ENCODE measurements around the gene RNF157.
"Not testable (repeated sequence)": the region's sequence is repeated elsewhere in the genome, so short reads cannot be mapped to it uniquely, and the experiment has no call there.

Gene RNF157

GRCh38 chr17:76270770-76271668 lies 30.7 kb upstream of the RNF157 start:
- no peak for DNase-seq (ENCODE audit: low spot score)

DNA sequence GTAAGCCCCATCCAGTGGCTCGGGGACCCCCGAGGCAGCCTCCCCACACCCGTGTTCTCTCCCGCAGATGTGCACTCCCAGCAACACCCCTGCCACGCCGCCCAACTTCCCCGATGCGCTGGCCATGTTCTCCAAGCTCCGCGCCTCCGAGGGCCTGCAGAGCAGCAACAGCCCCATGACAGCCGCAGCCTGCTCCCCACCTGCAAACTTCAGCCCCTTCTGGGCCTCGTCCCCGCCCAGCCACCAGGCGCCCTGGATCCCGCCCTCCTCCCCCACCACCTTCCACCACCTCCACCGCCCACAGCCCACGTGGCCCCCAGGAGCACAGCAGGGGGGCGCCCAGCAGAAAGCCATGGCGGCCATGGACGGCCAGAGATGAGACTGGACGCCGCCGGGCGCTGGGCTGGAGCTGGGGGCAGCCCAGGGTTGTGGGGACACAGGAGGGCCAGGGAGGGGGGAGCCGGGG lies 29.9 kb upstream of the RNF157 start:
- no peak for DNase-seq (ENCODE audit: low spot score)

DNA sequence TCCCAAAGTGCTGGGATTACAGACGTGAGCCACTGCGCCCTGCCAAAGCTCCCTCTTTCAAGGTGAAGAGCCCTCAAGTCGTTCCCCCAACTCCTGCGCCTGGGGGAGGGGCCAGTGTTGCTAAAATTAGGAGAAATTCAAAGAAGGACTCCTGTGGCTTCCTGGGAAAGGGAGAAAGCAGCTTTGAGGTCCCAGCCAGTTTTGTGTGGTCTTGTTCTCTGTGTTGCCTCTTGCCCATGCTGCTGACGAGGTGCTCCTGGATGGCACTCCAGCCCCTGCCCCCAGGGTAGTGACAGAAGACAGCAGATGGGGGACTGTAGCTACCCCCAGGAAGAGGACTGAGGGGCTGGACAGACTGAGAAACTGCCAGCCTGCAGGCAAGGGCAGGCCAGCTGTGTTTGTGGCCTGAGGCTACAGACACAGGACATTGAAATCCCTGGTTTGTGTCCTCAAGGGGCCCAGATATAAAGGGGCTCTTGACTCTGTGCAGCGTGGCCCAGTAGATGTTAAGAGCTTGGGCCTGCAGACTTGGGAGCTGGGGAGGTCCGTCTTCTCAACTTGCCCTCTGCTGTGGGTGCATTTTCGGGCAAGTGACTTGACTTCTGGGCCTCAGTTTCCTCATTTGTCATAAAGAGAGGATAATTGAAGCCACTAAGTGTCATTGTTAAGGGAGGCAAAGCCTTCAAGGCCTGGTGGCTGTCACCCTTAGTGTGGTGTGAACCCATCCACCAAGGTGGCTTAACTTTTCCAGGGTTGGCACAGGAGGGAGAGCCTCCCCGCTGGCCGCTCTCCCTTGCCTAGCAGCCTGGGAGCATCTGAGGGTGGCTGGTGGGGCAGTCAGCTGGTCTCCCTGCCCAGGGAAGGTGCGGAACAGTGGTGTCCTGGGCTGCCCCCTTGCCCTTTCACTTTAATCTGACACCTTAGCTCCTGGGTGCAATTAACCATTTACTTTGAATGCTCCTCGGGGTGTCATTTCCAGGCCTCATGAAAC lies 29.0 kb upstream of the RNF157 start:
- no peak for DNase-seq (ENCODE audit: low spot score)

DNA sequence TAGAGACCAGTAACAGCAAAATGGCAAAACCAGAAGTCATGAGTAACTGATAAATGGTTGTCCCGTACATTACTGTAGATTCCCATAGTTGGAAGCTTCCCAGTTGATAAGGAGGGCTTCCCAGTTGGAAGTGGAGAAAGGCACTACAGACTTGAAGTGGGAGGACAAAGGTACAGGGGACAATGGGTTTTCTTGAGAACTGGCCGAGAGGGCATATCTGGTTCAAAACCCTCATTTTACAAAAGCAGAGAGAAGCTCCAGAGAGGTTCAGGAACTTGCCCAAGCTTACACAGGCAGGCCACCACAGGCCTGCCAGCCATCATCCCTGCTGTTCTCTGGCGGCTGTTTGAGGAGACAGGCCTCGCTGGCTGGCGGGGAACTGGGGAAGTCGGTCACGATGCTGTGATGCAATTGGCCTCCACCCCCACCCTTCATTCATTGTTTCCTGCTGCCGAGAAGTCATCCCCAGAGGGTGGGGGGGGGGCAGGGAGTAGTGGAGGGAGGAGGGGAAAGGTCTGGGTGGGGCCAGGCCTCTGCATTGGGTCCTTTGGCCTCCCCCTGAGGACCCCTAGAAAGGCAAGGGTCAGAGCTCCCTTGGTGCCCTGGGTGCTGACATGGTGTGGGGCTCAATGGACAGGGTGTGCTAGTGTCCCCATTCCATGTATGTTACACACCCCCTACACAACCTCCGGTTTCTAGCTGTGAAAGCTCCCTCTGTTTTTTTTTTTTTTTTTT lies 27.9 kb upstream of the RNF157 start:
- DNase-seq (ENCODE audit: low spot score) = peak; percentile 89

DNA sequence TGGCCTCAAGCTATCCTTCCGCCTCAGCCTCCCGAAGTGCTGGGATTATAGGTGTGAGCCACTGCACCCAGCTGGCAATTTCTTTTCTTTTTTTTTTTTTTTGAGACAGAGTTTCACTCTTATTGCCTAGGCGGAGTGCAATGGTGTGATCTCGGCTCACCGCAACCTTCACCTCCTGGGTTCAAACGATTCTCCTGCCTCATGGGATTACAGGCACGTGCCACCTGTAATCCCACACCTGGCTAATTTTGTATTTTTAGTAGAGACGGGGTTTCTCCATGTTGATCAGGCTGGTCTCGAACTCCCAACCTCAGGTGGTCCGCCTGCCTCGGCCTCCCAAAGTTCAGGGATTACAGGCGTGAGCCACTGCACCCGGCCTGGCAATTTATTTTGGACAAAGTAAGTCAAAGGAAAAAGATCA lies 27.3 kb upstream of the RNF157 start:
- DNase-seq (ENCODE audit: low spot score) = not testable (repeated sequence)

- no peak for DNase-seq (ENCODE audit: low spot score)
These were observed 26.8 kb upstream of the RNF157 start for GRCh38 chr17:76267051-76267576.

DNA sequence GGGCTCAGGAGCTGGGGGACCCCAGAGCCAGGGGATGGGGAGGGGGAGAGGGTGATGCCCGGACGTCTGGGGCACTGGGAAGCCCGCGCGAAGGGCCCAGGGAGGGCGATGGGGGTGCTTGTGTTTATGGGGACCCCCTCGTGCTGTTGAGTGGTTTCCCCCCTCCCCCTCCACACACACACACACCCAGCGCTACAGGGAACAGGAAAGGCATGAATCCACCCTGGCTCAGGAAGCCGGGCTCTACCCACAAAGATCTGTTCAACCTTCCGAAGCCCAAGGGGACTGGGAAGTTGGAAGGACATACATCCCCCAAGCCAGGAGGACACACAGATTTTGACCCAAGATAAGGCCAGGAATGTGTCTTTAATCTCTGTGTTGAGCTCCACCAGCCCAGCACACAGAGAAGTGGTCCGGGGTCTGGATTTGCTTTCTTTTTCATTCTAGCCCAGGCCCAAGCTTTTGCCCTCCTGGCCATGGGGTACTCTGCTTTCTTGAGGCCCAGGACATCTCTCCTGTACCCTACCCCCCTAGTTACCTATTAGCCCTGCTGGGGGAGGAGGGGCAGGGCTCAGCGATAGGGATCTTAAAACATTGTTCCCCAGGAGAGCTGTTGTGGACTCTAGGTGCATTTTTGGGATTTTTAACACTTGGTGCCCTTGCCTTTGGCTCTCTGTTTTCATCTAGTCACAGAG lies 26.1 kb upstream of the RNF157 start:
- no peak for DNase-seq (ENCODE audit: low spot score)

- peak; percentile 47 for DNase-seq (ENCODE audit: low spot score)
These were observed 25.4 kb upstream of the RNF157 start for GRCh38 chr17:76265624-76266243.

GRCh38 chr17:76264755-76265623 lies 24.7 kb upstream of the RNF157 start, which contains the start of gene UBALD2:
Gene UBALD2, plus strand, starts transcription at chr17:76265348. Its CDS starts 158 bp downstream, at chr17:76265506.
- peak; percentile 99 for DNase-seq (ENCODE audit: low spot score)

DNA sequence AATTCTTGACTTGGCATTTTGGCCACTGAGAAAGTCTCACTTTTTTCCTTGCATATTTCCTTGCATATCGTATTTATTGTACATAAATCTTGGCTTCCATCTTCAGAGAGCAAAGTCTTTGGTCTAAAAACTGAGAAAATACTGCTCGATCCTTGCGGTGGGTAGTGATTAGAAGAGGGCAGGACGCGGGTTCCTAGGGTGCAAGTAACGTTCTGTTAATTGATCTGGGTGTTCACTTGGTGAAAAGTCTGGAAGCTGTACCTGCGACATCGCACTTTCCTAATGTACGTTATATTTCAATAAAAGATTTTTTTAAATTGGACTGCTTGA lies 24.1 kb upstream of the RNF157 start:
- no peak for DNase-seq (ENCODE audit: low spot score)

DNA sequence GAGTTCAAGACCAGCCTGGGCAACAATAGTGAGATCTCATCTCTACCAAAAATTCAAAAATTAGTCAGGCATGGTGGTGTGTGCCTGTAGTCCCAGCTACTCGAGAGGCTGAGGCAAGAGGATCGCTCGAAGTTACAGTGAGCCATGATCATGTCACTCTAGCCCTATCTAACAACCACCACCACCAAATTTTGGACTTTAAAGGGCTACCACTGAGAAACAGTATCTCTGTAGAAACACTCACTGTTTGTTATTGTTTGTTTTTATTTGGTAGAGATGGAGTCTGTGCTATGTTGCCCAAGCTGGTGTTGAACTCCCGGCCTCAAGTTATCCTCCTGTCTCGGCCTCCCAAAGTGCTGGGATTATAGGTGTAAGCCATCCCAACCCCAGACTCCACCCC lies 23.6 kb upstream of the RNF157 start:
- DNase-seq (ENCODE audit: low spot score) = no peak

GRCh38 chr17:76262732-76263344 lies 22.5 kb upstream of the RNF157 start:
- no peak for DNase-seq (ENCODE audit: low spot score)

- peak; percentile 57 for DNase-seq (ENCODE audit: low spot score)
These were observed 21.3 kb upstream of the RNF157 start for GRCh38 chr17:76261421-76262215.

GRCh38 chr17:76260669-76261068 lies 20.4 kb upstream of the RNF157 start:
- DNase-seq (ENCODE audit: low spot score) = no peak

- no peak for DNase-seq (ENCODE audit: low spot score)
These were observed 19.9 kb upstream of the RNF157 start for GRCh38 chr17:76260220-76260619.

DNA sequence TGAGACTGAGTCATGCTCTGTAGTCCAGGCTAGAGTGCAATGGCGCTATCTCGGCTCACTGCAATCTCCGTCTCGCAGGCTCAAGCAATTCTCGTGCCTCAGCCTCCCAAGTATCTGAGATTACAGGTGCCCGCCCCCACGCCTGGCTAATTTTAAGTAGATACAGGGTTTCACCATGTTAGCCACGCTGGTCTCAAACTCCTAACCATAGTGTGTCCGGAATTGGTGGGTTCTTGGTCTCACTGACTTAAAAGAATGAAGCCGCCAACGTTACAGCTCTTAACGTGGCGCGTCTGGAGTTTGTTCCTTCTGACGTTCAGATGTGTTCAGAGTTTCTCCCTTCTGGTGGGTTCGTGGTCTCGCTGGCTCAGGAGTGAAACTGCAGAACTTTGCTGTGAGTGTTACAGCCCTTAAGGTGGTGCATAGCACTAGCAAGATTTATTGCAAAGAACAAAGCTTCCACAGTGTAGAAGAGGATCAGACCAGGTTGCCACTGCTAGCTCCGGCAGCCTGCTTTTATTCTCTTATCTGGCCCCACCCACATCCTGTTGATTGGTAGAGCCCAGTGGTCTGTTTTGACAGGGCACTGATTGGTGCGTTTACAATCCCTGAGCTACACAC lies 16.2 kb upstream of the RNF157 start:
- DNase-seq (ENCODE audit: low spot score) = not testable (repeated sequence)

GRCh38 chr17:76255801-76256429 lies 15.6 kb upstream of the RNF157 start:
- no peak for DNase-seq (ENCODE audit: low spot score)
